Skin of body (tissue), 2 donors: Measurements from ENCODE around the gene NCOA3. TPM values are rescaled to one million over a fixed set of nuclear protein-coding genes. Genes with fewer than 3 reads are reported as not detected.
"Not testable (repeated sequence)": the region's sequence is repeated elsewhere in the genome, so short reads cannot be mapped to it uniquely, and the experiment has no call there.

Experiments used
- DNase-seq: peaks from one replicate; lab custom pipeline; 2025; lab: John Stamatoyannopoulos, UW
- total RNA-seq: library from RNA; depleted of rRNA; stranded (reverse); fragments of >200 nt; gene quantifications from one replicate; pipeline ENCODE4 v1.2.3, GENCODE V29; 2014

The NCOA3 gene
- total RNA-seq, 1 donor from 2014 or later = 29.1 TPM

DNA sequence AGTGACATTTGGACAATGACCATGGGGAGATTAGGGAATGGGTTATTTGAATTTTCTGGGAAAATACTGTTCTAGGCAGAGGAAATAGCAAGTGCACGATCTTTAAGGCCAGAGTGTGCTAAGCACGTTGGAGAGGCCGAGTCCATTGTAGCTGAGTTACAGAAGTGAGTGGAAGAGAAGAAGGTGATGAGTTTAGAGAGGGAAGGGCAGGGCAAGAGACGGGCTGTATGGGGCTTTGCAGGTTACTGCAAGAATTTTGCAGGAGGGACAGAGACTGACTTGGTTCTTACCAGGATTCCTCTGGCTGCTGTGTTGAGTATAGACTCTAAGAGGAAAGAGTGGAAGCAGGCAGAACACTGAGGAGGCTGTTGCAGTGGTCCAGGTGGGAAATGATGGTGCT, 1.1 kb upstream of the NCOA3 start:
- DNase-seq = no peak

DNA sequence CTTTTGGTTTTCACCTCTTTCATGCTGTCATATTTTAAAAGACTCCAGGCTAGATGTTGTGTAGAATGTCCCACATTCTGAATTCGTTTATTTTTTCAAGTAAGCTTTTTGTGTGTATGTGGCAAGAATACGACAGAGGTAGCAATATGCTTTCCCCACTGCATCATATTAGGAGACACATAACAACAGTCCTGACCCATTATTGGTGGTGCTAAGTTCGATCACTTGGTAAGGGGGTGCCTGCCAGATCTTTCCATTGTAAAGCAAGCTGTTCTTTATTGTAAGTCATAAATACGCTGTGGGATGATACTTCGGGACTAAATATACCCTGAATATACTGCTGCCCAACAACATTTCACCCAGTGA, 588 bp upstream of the NCOA3 start:
- no peak for DNase-seq

DNA sequence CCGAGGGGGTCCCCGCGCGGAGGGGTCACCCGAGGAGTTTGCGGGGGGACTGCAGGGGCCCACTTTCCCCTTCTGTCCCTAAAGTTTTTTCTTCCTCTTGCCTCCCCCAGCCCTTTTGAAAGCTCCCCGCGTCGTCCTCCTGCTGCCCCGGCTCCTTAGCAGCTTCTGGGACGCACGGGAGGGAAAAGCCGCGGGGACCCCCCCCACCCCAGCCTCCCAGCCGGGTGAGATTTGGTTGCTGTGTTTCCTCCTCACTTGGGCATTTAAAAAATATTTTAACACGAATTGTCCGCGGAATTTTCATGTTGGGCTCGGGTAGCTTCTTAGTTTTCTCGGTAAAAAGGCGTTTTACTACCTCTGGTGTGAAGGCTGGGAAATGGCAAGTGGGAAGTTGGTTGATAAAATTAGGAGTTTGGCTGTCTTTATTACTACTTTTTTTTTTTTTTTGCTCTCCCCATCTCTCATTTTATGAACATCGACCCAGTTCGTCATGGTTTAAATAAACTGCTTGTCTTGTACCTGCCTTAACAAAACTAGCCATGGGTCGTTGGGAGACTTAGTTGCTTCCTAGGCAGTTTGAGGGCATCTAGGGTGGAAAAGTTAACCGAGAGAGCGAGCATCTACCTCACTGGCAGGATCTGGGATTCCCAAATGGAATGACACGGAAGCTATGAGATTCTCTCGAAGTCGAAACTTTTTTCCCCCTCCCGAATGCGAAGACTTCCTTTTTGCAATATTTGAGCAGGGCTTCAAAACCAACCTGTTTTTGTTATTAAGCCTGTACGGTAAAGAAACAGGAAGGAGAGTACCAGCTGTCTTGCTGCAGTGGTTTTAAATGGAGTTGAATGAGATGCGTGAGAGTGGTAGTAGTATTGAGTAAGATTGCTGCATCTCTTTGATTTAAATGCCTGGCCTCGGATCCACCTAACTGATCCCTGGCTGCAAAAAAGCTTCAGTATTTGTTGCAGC, 868 bp downstream of the NCOA3 start:
- DNase-seq = peak; percentile 33

DNA sequence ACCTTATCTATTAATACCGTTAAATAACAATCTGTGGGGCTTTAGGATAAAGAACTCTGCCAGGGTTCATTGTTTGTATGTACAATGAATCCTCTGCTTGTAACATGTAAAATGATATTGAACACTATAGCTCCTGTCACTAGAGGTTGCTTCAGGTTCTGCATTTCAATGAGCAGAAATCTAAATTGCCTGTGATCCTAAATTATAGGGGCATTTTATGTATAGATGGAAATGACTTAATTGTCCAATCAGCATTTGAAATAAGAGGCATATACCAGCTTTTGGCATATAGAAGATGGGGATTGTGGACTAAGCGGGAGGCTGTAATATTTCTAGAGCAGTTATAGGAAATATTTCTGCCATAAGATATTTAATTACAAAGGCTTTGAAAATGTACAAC, 2.0 kb downstream of the NCOA3 start:
- no peak for DNase-seq

DNA sequence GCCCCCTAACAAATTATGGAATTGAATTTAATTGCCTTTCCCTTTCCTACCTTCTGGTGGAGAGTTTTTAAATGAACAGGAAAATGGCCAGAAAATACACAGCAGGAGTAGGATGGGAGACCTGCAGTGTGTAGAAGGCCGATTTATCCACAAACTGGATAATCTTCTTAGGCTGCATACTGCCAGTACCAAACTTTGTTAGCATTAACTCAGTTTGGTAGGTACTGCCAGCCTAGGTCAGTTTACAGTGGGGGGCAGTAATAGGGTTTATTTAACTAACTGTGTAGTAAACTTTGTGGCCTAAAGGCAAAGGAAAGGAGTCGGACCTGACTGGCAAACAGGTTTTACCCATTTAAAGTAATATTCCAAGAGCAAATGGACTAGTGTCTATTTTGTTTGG, 4.6 kb downstream of the NCOA3 start:
- no peak for DNase-seq

DNA sequence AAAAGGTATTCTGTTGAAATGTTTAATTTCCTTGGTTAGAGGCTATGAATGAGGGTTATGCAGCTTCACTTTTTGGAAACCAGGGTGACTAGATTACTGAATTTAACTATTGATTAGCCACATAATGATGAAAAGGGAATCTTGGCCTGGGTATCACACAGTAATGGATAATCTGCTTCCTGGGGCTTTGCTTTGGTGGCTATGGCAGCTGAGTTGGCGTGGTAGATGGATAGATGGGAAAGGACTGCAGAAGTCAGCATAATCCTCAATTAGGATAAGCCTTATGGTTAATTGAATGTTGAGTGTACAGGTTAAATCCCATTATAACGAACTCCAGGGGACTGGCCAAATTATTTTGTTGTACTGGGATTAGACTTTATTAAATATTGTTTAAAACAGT, 5.2 kb downstream of the NCOA3 start:
- DNase-seq = no peak

DNA sequence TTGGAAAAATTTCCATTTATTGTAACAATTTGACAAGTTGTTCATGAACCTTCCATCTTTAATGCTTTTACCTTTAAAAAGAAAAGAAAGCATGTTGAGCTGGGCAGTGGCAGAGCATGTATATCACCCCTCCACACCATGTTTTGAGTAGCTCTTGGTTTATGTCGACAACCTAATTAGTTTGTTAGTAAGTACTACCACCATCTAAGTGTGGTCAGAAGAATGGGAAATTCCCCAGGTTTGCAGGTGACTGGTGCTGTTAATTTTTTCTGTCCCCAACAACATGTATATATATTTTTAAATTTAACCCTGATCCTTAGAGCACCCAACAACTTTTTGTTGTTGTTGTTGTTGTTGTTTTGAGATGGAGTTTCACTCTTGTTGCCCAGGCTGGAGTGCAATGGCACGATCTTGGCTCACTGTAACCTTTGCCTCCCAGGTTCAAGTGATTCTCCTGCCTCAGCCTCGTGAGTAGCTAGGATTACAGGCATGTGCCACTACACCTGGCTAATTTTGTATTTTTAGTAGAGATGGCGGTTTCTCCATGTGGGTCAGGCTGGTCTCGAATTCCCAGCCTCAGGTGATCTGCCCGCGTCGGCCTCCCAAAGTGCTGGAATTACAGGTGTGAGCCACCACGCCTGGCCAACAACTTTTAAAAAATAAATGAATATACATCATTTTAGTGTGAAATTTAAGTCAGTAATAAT, 5.7 kb downstream of the NCOA3 start:
- not testable (repeated sequence) for DNase-seq

DNA sequence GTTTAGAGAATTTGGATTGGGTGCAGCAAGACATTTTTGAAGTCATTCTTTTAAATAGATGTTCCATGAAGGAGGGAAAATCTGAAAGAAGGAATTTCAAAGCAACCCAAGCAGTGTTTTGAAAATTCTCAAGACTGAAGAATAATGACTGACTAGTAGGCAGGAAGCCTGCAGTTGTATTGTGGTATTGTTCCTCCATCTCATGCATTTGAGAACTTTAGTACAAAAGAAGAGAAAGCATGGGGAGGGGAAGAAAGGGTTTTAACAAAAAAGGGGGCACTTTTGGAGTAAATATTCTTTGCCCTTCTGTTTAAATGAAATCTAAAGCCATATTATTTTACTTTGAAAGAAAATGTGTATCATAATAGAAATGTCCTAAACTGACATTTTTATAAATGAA, 6.6 kb downstream of the NCOA3 start:
- DNase-seq = no peak

DNA sequence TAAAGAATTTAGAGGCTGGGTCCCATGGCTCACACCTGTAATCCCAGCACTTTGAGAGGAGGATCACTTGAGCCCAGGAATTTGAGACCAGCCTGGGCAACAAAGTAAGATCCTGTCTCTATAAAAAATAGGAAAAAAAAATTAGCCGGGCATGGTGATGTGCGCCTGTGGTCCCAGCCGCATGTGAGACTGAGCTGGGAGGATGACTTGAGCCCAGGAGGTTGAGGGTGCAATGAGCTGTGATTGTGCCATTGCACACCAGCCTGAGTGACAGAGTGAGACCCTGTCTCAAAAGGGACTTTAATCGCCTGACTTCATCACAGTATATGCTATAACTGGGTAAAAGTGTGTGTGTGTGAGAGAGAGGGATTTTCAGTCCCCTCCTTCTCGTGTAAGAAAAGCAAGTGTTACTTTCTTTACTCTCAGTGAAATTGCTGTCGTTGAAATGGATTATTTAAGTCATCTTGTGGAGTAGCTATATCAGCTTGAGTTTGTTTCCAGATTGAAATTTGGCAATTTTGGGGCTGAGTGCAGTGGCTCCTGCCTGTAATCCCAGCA, 7.5 kb downstream of the NCOA3 start:
- no peak for DNase-seq

DNA sequence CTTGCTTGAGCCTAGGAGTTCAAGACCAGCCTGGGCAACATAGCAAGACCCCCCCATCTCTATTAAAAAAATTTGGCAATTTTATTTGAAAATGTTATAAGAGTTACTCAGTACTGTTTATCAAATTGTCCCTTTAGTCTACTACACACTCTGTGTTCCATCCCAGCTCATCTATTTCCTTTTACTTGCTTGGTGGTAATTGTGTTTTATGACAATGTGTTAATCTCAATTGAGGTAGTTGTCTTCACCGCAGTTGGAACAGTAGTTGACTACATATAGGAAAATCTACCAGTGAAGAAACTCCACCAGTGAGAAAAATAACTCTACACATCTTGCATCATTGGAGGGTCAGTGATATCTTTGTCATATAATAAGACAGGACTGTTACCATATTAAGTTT, 8.0 kb downstream of the NCOA3 start:
- DNase-seq = no peak

DNA sequence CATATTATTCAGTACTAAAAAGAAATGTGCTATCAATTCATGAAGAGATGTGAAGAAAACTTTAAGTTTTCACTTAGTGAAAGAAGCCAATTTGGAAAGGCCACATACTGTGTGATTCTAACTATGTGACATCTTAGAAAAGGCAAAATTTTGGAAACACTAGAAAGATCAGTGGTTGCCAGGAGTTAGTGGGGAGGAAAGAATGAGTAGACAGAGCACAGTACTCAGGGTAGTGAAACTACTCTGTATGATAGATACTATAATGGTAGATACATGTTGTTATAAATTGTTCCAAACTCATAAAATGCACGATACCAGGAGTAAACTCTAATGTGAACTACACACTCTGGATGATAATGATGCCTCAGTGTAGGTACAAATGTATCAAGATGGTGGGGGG, 14.2 kb downstream of the NCOA3 start:
- DNase-seq = no peak

DNA sequence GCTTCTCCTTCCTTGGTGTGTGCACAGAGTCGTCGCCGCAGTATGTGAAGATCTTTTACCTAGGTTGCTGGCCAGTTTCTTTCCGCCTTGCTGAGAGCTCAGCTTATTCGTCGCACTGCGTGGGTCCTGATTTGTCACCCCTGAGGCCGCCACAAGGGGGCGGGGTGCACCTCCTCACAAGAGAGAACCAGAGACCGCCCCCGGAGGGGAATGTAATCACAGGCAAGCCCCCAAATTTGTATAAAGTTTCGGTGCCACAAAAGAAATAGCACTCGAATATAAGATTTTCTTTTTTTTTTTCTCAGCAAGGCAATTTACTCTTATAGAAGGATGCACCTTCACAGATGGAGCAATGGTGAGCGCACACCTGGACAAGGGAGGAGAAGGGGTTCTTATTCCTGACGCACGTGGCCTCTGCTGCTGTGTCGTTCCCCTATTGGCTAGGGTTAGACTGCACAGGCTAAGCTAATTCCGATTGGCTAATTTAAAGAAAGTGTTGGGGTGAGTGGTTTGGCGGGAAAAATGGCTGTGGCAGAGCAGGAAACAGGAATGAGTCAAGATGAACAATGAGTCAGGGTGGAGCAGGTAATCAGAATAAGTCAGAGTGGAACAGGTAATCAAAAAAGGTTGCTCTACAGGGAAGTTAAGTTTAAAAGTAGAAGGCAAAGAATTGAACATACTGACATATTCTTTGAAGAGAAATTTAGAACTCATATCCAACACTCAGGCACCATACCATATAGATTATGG, 19.5 kb downstream of the NCOA3 start:
- no peak for DNase-seq

DNA sequence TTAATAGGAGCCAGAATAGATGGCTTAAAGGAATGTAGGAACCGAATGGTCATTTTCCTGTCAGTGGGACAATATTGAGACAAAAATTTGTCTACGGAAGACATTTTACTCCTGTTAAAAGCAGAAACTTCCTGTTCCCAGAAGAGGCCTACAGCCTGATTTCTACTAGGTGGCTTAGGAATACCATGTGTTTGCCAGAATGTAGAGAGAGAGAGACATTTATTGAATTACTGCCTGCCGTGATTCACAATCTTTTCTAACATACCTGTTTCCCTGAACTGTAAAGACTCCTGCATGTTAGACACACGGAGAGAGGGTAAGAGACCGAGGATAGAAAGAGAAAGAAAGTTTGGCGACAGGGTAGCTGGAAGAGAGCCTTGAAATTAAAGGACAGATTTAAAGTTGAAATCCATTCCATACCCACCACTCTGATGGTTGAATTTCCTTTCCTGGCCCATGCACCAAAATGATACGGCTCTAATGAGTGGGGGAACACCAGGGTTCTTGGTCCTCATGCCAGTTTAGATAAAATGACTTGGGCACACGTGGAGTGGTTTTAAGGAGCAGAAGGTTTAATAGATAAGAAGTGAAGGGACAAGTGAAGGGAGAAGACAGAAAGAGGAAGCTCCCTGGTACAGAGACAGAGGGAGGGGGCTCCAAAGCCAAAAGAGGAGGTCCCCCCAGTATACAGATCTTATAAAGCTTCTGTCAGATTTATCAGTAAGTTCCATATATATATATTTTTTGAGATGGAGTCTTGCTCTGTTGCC, 22.5 kb downstream of the NCOA3 start:
- no peak for DNase-seq

DNA sequence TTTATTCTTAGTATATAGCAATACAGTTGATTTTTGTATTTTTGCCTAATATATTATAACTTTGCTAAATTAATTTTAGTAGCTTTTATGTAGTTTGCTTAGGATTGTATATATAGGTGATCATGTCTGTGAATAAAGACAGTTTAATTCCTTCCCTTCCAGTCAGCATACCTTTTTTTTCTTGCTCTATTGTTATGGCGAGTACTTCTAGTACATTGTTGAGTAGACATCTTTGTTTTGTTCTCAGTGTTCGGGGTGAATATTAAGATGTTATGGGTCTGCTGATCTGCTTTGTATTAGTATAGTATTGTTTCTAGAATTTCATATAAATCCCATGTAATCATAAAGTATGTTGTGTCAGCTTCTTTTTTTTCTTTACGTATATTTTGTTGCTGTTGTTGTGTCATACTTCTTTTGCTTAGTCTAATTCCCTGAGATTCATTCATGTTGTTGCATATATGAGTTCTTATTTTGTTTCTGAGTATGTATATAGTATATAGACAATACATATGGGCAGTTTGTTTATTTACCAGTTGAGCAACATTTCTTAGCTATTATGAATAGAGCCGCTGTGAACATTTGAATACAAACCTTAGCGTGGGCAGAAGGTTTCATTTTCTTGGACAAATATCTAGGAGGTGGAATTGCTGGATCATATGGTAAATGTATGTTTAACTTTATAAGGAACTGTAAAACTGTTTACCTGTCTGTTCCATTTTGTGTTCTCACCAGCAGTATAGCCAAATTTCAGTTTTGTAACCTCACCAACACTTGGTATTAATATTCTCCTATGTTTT, 25.5 kb downstream of the NCOA3 start:
- DNase-seq = no peak

DNA sequence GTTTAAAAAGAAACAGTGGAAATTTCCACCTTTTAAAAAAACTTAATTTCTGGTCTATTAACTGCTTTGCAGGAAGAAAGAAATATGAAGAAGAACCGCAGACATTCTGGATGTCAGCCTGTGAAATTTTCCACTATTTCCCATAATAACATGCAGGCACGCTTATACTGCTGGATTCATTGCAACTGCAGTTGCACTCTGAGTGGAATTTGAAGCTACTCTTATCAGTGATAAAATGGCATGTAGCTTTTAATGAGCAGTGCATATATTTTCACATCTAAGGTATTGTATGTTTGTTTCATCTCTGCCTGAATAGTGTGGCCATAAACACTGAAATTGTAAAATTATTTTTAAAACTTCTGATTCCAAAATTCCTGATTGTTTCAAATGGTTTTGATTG, 28.2 kb downstream of the NCOA3 start:
- no peak for DNase-seq

DNA sequence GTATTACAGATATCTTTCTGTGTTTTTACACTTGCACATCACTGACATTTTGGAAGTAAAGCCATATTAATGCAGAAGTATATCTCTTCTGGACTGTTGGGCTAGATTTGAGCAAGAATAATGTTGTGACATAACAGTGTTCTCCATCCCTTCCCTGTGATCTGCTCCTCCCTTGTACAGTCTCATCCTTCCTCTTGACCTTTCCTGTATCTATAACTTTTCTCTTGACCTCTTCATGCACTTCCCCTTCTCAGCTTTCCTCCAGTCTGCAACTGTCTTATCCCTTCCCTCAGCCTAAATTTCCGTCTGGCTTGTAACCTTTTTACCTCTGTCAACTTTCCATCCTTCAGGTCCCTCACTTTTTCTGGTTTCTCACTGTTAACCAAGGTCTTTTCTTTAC, 29.8 kb downstream of the NCOA3 start:
- DNase-seq = no peak

DNA sequence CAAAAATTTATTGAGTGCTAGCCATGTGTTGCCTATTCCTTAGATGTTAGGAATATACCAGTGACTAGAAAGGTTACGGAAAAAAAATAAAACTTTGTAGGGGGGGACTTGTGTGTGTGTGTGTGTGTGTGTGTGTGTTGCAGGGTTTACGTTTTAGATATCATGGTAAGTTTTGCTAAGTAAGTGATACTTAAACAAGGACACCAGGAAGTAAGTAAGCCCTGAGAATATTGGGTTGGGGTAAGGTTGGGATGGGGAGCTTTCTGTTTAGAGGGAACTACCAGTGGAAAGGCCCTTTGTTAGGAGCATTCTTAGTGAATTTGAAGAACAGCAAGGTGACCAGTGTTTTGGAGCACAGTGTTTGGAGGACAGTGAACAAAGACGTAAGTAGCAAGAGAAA, 30.3 kb downstream of the NCOA3 start:
- DNase-seq = no peak

DNA sequence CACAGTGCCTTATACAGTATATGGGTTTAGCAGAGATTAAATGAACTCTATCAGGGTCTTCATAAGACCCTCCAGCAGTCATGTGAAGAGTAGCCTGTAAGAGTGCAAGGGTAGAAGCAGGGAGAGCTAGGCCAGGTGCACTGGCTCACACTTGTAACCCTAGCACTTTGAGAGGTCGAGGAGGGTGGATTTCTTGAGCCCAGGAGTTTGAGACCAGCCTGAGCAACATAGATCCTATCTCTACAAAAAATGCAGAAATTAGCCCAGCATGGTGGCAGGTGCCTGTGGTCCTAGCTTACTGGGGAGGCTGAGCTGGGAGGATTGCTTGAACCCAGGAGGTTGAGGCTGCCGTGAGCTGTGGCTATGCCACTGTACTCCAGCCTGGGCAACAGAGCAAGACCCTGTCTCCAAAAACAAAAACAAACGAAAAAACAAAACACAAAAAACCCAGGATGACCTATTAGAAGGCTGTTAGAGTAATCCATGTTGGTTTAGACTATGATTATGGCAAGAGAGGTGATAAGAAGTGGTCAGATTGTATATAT, 31.9 kb downstream of the NCOA3 start:
- DNase-seq = no peak

DNA sequence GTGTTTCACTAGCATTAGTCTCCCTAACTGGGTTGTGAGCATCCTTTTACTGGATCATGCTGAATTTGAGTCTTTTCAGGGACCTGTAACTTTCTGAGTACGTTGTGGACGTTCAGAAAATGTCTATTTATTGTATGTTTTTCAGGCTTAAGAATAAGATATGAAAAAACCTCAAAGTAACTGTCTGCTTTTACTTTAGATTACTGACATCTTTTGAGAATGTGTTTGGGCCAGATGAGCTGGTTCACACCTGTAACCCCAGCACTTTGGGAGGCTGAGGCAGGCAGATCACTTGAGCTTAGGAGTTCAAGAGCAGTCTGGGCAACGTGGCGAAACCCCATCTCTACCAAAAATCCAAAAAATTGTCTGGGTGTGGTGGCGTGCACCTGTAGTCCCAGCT, 32.7 kb downstream of the NCOA3 start:
- no peak for DNase-seq

DNA sequence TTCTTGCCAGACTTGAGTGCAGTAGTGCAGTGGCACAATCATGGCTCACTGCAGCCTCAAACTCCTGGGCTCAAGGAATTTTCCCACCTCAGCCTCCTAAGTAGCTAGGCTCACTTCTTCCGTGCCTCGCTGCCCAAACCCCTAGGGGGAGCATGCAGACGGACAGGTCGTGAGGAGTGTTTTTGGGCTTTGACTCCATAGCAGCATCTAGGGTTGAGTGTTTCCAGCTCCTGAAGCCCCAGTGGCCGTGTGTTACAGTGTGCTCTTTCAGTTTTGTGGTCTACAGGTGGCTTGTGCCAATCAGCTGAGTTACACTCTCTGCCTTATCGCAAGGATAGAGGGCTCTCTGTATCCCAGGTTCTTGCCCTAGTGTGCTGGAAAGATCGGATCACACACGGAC, 33.4 kb downstream of the NCOA3 start:
- no peak for DNase-seq
